ENCODE results near the gene ARHGAP22.

The ARHGAP22 gene

DNA sequence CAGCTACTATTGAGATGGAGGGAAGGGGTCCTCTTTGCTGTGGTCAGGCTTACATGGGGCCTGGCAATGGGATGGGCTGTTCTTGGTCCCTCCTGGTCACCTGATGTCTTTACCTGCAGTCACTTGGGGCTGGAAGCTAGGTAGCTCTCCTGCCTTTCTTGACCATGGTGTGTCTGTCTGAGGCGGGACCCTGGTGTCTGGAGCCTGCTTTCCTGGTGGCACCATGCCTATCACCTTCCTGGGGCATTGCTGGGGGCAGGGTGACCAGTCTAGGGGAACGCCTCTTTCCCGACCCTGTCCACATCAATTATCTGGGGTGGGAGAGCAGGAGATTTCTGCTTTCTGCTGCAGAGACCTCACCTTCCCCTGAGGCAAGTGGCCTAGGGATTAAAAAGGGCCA lies 55.6 kb downstream of the ARHGAP22 start:
- no peak for DNase-seq

DNA sequence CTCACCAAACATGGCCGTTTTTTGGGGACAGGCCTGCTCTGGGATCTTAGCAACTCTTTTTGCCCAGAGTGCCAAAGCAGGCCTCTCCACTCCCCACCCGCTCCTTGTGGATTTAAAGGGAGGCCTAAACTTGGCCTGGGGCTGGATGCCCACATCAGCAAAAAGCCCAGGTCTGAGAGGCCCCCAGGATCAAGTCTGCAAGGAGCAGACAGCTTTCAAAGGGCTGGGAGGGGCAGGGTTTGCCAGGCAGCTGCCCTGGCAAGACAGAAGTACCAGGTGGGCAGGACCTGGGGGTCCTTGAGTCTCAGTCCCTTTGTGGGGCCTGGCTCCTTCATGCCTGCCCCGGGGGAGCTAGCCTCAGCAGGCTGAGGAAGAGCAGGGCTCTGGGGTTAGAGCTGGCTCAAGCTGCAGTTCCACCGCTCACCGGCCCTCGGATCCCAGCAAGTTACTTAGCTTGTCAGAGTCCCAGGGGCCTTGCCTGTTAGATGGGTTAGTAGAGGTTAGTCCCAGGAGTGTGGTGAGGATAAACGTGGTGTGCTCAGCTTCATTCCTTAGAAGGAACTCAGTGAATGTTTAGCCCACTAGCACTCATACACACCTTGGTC lies 56.2 kb downstream of the ARHGAP22 start:
- no peak for DNase-seq

DNA sequence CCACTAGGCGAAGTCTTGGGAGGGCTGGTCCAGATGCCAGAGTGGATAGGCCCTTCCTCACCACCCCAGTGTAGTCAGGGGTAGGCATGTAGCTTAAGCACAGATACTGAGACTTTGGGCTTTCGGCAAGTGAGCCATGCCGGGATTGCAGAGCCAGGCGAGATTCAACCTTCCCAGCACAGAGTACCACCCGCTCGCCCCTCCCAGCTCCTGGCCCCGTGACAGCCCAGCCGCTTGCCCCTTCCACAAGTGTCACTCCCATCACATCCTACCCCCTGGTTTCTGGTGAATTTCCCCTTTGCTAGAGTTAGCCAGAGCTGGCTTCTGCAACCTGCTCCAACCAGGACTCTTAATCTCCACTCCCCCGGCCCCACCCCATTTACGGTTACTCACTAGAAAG lies 56.9 kb downstream of the ARHGAP22 start:
- no peak for DNase-seq

DNA sequence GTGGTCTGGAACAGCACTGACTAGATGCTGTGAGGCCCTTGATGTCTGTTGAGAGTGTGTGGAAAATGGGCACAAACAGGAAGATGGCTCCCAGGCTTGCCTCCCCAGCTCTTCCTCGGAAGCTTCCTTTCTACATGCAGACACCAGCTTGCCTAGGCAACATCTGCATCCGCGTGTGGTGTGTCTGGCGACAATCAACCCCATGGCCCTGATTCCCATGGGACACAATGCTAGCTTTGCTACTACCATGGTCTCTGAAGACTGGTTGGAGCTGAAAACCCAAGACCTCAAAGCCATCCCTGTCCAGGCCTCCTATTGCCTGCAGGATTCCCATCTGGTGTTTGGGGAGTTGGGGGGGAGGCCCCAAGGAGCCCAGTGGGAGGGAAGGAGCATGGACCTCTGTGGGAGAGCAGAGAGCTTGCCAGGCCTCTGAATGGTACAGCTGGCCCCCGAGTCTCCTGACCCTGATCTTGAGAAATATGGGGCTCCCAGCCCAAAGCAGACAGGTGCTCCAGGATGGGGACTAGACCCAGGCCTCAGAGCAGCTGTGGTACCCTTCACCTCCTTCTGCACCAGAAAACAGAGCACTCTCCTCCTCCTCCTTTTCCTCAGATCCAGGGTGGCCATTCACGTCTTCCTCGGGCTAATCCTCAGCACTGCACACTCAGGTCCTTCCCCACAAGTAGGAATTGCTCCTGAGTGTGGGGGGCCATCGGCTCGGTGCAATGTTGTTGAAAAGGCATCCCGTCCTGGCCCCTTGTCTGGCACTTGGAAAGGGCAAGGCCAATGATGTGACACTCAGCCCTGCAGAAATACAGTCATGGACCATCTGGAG lies 57.6 kb downstream of the ARHGAP22 start:
- DNase-seq = no peak

DNA sequence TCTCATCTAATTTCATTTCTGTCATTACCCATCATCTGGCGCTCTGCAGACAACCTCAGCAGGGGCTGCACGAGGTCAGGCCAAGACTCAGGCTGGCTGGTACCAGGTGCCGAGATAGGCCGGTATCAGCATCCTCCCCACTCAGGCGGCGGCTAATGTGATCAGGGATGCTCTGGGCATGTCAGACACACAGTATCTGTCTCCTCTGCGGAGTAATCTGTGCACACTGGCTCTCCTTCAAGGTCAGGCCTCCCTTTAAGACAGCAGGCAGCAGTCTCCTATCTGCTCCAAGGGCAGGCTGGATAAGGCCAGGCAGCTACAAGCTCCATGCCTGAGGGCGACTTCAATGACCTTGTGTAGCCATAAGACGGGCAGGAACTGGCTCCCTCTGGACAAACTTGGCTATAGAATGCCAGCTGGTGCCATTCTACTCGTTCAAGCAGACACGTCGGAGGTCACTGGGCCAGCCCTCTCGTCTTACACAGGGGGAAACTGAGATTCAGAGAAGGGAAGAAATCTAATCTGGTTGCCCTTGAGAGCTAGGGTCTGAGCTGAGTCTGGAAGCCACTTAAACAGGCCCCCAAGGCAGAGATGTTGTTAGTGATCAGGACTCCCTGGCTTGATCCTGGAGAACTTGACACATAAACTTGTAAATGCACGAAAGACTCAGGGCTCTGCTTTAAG lies 59.3 kb downstream of the ARHGAP22 start:
- no peak for DNase-seq

- DNase-seq = no peak
Measured at GRCh38 chr10:48543182-48543844, 61.6 kb downstream of the ARHGAP22 start.

- DNase-seq = no peak
Measured at GRCh38 chr10:48542471-48543181, 62.2 kb downstream of the ARHGAP22 start.

- DNase-seq = no peak
Measured at GRCh38 chr10:48541144-48541795, 63.6 kb downstream of the ARHGAP22 start.

GRCh38 chr10:48538611-48539010 lies 66.3 kb downstream of the ARHGAP22 start:
- no peak for DNase-seq

GRCh38 chr10:48536916-48537890 lies 67.7 kb downstream of the ARHGAP22 start:
- no peak for DNase-seq

DNA sequence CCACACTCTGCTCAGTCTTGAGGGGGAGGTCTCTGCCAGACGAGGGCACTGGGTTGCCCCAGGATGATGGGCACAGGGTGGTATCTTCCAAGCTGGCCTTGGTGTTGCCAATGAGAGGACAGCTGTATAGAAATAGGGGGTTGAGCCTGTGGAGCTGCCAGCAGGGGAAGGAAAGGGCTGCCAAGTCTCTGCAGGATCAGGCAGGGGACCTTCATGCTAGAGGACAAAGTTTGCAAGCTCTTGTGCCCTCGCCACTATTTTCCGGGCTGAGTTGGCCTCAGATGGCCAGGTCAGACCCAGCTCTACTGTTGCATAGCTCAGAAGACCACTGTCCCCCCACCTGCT lies 68.7 kb downstream of the ARHGAP22 start:
- DNase-seq = no peak

GRCh38 chr10:48535416-48536155 lies 69.3 kb downstream of the ARHGAP22 start:
- no peak for DNase-seq

DNA sequence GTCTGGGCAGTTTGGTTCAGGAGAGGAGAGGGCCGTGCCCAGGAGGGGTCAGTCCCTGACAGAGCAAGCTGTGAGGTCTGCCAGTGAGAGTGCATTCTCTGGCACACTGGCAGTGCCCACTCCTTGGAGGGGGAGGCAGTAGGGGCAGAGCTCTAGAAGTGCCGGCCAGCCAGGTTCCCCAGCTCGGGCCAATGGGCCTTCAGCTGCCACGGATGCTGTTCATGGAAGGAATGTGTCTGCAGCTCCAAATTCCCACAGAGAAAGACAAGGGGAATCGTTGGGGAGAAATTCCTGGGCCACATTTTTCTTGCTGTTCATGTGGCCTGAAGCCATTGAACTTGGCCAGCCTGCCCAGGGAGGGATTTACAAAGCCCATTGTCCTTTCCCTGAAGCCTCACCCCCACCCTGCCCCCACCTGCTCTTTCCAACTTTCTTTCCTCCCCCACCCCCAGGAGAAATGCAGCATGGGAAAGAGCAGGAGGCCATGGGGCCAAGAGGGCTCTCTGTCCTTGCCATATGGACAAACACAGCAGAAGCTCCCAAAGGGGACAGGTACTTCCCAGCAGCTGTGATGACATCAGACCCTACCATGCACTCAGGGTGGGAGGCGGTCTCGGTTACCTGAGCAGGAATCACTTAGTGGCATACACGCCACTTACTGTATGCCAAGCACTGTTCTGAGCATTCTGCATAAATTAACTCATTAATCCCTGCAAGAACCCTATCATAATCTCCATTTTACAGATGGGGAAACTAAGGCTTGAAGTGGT lies 70.7 kb downstream of the ARHGAP22 start:
- no peak for DNase-seq

GRCh38 chr10:48533540-48533939 lies 71.3 kb downstream of the ARHGAP22 start:
- DNase-seq = no peak

GRCh38 chr10:48531486-48531885 lies 73.4 kb downstream of the ARHGAP22 start:
- DNase-seq = no peak

DNA sequence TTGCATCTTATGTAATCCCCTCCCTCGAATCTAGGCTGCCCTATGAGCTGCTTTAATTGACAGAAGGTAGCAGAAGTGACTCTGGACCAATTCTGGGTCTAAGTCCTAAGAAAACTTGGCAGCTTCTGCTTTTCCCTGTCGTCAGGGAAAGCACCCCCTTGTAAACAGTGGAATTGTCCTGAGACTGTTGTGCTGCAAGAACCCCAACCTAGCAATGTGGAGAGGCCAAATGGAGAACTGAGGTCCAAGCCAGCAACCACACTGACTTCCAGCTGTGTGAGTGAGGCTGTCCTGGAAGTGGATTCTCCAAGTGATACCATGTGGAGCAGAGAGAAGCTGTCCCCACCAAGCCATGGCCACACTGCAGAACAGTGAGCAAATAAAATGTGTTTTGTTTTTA lies 75.5 kb downstream of the ARHGAP22 start:
- no peak for DNase-seq

DNA sequence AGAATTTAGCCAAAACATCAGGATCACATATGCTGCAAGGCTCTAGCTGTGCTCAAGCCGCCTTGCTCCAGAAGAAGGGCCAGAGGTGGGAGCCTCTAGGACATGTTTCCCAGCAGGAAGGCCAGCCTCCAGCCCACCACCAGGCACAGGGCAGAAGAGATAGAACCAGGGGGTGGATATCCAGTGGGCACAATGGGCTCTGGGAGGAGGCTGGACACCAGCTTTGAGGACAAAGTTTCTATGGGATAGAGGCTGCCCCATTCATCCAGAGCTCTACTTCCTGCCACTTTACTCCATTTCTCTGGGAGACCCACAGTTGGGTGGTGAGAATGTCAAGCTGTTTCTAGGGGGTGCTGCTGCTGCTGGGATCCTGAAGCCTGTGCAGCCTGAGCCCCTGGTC lies 77.1 kb downstream of the ARHGAP22 start:
- DNase-seq = no peak

DNA sequence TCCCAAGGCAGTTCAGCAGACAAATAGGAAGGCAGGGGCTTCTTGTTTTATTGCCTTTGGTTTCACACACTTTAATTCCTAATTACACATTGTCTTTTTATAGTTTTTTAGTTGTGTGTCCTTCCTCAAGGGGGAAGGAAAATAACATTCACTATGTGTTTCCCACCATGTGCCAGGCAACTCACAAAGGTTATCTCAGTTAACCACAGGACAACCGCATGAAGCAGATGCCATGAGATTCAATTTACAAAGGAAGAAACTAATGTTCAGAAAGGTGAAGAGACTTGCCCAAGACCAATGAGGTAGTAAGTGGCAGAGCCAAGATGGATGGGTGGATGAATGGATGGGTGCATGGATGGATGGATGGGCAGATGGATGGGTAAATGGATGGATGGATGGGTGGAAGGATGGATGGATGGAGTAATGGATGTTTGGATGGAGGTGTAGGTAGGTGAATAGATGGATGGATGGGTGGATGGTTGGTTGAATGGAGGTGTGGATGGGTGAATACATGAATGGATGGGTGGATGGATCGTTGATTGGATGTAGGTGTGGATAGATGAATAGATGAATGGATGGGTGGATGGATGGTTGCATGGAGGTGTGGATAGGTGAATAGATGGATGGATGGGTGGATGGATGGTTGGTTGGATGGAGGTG lies 77.9 kb downstream of the ARHGAP22 start:
- DNase-seq = no peak

Data from SHP77 treated with DMSO at 0.1 percent for 48 hours (cell line).